ENCODE measurements around the gene ZNF546.
A peak's percentile ranks its signal among the peaks of the same experiment; 100 is the strongest.
"Not testable (repeated sequence)": the region's sequence is repeated elsewhere in the genome, so short reads cannot be mapped to it uniquely, and the experiment has no call there.

The ZNF546 gene

DNA sequence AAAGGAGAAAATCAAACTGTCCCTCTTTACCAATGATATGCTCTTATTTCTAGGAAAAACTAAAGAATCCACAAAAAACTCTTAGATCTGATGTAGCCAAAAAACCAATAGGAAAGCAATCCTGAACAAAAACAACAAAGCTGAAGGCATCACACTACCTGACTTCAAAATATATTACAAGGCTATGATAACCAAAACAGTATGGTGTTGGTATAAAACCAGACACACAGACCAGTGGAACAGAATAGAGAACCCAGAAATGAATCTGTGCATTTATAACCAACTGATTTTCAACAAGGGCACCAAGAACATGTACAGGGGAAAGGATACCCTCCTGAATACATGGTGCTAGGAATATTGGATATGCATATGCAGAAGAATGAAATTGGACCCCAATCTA is 9.7 kb upstream of the ZNF546 start:
- no peak for DNase-seq

- no peak for DNase-seq
These were observed 9.3 kb upstream of the ZNF546 start for GRCh38 chr19:39987596-39987995.

DNA sequence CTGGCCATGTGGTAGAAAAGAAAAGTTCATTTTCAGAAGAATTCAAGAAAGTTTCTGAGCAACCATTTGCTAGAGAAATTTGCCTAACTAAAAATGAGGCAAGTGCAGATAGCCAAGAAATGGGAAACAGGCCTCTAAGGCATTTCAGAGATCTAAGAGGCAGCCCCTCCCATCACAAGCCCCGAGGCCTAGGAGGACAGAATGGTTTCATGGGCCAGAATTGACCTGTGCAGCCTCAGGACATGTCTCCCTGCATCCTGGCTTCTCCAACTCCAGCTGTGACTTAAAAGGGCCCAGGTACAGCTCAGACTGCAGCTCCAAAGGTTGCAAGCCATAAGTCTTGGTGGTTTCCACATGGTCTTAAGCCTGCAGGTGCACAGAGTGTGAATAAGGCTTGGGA is 3.3 kb upstream of the ZNF546 start:
- DNase-seq = no peak

DNA sequence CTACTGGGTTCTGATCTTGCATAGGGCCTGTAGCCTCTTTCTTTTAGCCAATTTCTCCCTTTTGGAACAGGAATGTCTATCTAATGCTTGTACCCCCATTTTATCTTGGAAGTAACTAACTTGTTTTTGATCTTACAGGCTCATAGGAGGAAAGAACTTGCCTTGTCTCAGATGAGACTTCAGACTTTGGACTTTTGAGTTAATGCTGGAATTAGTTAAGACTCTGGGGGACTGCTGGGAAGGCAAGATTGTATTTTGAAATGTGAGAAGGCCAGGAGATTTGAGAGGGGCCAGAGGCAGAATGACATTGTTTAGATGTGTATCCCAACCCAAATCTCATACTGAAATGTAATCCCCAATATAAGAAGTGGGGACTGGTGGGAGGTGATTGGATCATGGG is 2.5 kb upstream of the ZNF546 start:
- DNase-seq = no peak

GRCh38 chr19:39995794-39996193 is 1.1 kb upstream of the ZNF546 start:
- DNase-seq = no peak

GRCh38 chr19:39996218-39996810 is 546 bp upstream of the ZNF546 start:
- DNase-seq = peak; percentile 29 to 54

- no peak for DNase-seq
These were observed 867 bp downstream of the ZNF546 start for GRCh38 chr19:39997638-39998216.

- no peak for DNase-seq
These were observed 1.6 kb downstream of the ZNF546 start for GRCh38 chr19:39998501-39998900.

DNA sequence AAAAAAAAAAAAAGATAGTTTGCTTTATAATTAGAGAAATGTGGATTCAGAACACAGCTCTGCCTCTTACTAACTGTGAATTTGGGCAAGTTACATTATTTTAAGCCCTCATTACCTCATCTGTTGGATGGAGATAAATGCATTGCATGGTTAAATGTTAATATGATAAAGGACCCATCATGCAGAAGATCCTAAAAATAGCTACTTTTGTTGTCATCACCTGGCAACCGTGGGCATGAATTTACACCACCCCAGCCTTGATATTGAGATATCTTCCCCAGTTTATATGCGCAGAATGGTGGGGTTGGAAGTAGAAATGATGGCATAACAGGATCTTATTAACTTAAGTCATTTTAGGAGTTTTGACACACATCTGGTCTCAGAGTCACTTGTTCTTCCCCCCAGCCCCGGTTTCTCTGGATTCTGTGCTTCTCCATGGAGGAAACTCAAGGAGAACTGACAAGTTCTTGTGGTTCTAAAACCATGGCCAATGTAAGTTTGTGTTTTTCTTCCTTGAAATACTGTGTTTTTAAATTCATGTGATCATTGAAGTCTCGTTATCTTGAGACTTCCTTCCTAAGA is 8.9 kb downstream of the ZNF546 start:
- DNase-seq = no peak

DNA sequence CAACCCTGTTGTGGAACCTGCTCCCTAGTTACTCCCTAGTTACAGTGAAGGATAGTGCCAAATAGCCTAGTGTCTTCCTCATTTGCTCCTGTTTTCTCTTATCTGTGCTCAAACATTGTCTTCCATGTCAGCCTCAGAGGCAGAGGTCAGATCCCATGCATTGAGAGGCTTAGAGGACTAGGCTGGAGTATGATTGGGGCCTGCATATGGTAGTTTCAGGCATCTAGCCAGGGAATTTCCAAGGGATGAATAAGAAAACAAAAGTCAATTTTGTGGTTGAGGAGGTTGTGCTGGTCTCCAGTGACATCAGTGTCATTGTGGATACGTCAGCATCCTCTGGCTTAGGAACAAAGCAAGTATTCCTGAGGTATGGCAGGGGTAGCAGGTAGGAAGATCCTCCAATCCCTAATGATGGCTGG is 9.4 kb downstream of the ZNF546 start:
- DNase-seq = no peak

GRCh38 chr19:40009674-40010073 is 12.8 kb downstream of the ZNF546 start:
- DNase-seq = no peak

GRCh38 chr19:40013991-40014390 is 17.1 kb downstream of the ZNF546 start:
- no peak for DNase-seq

- DNase-seq = no peak
These were observed 27.1 kb downstream of the ZNF546 start for GRCh38 chr19:40023969-40024368.

DNA sequence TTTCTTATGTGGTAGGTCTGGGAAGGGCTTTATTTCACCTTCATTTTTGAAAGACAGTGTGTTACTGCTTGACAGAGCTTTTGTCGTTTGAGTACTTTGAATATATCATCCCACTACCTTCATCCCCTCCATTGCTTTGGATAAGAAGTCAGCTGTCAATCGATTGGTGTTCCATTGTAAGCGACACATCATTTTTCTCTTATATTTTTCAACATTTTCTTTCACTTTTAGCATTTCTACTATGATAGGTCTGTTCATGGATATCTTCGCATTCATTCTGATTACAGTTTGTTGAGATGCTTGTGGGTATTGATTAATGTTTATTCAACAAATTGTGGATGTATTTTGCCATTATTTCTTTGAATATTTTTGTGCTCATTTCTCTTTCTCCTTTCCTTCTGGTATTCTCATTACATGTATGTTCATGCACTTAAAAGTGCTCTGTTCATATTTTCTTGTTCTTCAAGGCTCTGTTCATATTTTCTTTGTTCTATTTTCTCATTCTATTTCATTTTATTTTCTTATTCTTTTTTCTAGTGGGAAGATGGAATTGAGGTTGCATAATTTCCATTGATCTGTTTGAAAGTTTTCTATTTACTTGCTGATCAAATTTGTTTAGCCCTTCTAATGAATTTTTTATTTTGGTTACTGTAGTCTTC is 29.2 kb downstream of the ZNF546 start:
- DNase-seq = no peak

- DNase-seq = no peak
These were observed 29.7 kb downstream of the ZNF546 start for GRCh38 chr19:40026597-40026970.

- DNase-seq = no peak
These were observed 37.2 kb downstream of the ZNF546 start for GRCh38 chr19:40033989-40034560.

DNA sequence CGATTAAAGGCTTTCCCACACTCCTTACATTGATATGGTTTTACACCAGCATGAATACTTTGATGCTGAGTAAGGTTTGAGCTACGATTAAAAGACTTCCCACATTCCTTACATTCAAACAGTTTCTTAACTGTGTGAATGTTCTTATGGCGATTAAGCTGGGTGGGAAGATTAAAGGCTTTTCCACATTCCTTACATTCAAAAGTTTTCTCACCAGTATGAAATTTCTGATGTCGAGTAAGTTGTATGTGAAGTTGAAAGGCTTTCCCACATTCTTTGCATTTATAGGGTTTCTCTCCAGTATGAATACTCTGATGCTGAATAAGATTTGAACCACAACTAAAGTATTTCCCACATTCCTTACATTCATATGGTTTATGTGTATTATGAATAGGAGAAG is 39.1 kb downstream of the ZNF546 start:
- DNase-seq = no peak

DNA sequence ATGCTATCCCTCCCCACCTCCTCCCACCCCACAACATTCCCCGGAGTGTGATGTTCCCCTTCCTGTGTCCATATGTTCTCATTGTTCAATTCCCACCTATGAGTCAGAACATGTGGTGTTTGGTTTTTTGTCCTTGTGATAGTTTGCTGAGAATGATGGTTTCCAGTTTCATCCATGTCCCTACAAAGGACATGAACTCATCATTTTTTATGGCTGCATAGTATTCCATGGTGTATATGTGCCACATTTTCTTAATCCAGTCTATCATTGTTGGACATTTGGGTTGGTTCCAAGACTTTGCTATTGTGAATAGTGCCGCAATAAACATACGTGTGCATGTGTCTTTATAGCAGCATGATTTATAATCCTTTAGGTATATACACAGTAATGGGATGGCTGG is 41.2 kb downstream of the ZNF546 start:
- not testable (repeated sequence) for DNase-seq

GRCh38 chr19:40041718-40042117 is 44.9 kb downstream of the ZNF546 start:
- not testable (repeated sequence) for DNase-seq

DNA sequence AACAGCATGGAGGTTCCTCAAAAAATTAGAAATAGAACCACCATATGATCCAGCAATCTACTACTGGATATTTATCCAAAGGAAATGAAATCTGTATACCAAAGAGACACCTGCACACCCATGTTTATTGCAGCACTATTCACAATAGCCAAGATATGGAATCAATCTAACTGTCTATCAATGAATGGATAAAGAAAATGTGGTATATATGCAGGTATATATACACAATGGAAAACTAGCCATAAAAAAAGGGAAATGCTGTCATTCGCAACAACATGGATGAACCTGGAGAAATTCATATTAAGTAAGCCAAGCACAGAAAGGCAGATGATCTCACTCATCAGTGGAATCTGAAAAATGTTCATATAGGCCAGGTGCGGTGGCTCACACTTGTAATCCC is 56.6 kb downstream of the ZNF546 start:
- DNase-seq = no peak

DNA sequence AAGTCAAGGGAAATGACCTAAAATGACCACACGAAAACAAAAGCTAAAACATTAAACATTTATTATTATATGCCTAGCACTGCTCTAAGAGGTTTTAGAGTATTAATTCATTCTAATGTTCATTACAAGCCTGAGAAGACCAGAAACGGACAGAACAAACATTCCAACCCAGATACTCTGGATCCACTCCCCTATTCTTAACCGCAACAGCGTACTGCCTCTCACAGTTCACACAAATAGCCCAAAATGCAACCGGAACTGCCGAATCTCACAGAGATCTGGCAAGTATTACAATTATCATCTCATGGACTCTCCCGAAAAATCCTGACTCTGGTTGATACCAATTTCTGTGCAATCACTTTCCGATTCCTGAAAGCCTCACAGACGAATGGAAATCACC is 57.8 kb downstream of the ZNF546 start:
- DNase-seq = no peak

GRCh38 chr19:40055049-40055448 is 58.2 kb downstream of the ZNF546 start:
- DNase-seq = no peak

DNA sequence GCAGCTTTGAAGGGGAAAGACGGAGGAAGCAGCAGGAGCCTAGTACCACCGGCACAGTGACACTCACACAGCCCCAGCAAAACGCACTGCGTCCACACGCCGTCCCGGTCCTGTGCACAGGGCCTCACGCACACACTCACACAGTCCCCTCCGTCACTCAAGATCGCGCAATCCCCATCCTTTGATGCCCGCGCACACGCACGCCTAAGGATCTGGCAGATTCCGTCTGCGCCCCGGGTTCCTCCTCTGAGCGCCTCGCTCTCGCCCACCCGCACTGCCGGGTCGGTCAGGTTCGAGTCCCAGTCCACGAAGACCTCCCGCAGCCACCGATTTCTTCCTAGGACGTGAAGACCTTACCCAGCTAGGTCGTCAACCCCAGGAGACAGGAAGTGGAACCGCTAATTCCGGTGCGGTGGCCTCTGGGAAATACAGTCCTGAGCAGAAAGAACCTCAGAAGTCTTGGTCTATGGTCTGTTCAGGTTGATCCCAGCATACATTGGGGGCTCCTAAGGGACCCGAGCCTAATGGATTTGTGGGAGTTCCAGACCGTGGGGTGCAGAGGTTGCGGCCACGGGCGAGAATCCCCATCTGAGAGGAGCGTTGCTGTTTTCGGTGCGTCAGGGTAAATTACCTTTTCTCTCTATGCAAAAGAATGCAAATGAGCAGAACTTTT is 59.1 kb downstream of the ZNF546 start, which contains the start of gene ZNF780B:
ZNF780B (minus strand) TSS at position 400 of the 673 bp plus-strand sequence. CDS start 5,899 bp downstream, outside the sequence.
- peak; percentile 65 to 75 for DNase-seq

Data from hippocampal formation (tissue), 2 donors.